Measurements from ENCODE around the gene CYFIP1. TPM values are rescaled to one million over a fixed set of nuclear protein-coding genes. Genes with fewer than 3 reads are reported as not detected.
A peak's percentile ranks its signal among the peaks of the same experiment; 100 is the strongest.

CYFIP1 gene
- total and polyA plus RNA-seq, 10 of the 15 experiments (the other 5 are each of a cell fraction or from before 2014, with no cell fraction given), result 3.5 to 46.2 (median 28.3) TPM

- FAIRE-seq (peak; percentile 70), ATAC-seq (peak; percentile 91), DNase-seq (ENCODE audit: low read depth, low spot score) (peak; percentile 90)
- H3K9ac ChIP-seq (ENCODE audit: control insufficient read depth, insufficient read depth, low read length), result peak within 1 kb of the TSS; percentile 96
- peak within 1 kb of the TSS; percentile 81 for H2AFZ ChIP-seq (ENCODE audit: control insufficient read depth, low read depth, low read length)
- no peaks in the 10 kb centered on the region for H3K9me3 ChIP-seq (replicated peaks; ENCODE audit: control insufficient read depth, insufficient read depth, low read length)
- BruUV-seq (replicated peaks), result no TSS peak
- H3K27ac ChIP-seq (ENCODE audit: control insufficient read depth, insufficient read depth), result peak within 1 kb of the TSS; percentile 88
- peak within 1 kb of the TSS; percentile 90 for H3K4me3 ChIP-seq
- peaks cover 45% of the 10 kb centered on the region for H3K79me2 ChIP-seq (ENCODE audit: control insufficient read depth, insufficient read depth, low read length)
- in situ Hi-C loops (cut with MboI) (no loop called here), intact Hi-C loops (cut with micrococcal nuclease; ENCODE audit: unreplicated experiment) (loop anchor here (2.0 kb wide), 2 partner anchors 28 to 42 kb away; no protein-coding TSS in a partner anchor)
- H4K20me1 ChIP-seq (ENCODE audit: control insufficient read depth, insufficient read depth), result peaks cover 1% of the 10 kb centered on the region
- ChIA-PET CTCF (interaction anchor here (2.3 kb wide), 1 partner anchor 42 kb away, joined by 9 read pairs; no protein-coding TSS in a partner anchor), SMC1A (ENCODE audit: uncharacterized antibody, unreplicated experiment) (interaction anchor here (0.9 to 2.6 kb wide), 7 partner anchors 11 to 201 kb away, joined by 3 to 16 read pairs (median 3); partner anchors contain the start of genes NIPA1 and TUBGCP5), RAD21 (ENCODE audit: unreplicated experiment) (interaction anchor here (1.7 kb wide), 1 partner anchor 42 kb away, joined by 9 read pairs; no protein-coding TSS in a partner anchor), POLR2A (interaction anchor here (0.5 to 1.4 kb wide), 4 partner anchors 32 to 242 kb away, joined by 3 to 6 read pairs (median 4); no protein-coding TSS in a partner anchor)
- H3K4me2 ChIP-seq (ENCODE audit: control insufficient read depth, insufficient read depth), result peak within 1 kb of the TSS; percentile 46
- H3K27me3 ChIP-seq (replicated peaks in 1 of 2; ENCODE audit: control insufficient read depth in 2 of 2, insufficient read depth in 2 of 2, low read length in 1 of 2), result no peaks in the 10 kb centered on the region
- H3K36me3 ChIP-seq (ENCODE audit: control insufficient read depth in 2 of 2, insufficient read depth in 2 of 2, low read length in 1 of 2), result peaks cover 1 to 10% of the 10 kb centered on the region in 2 experiments
- WGBS (ENCODE audit: insufficient coverage, insufficient replicate concordance, low lambda C conversion rate, missing lambda C conversion rate), result 2% methylated on average over 63 of the region's 83 CpGs
- H3K4me1 ChIP-seq (ENCODE audit: control insufficient read depth, insufficient read depth, low read length), result peaks cover 9% of the 10 kb centered on the region
- TF ChIP-seq POLR2AphosphoS2 (IDR thresholded peaks at IDR 0.05; ENCODE audit: low read depth, low read length), result peak; percentile 53; the same call in 1 of the 2 replicates
- peak; percentile 18; the same call in 1 of the 2 replicates for TF ChIP-seq EED (IDR thresholded peaks at IDR 0.05; ENCODE audit: low read depth)
- TF ChIP-seq YY1 (IDR thresholded peaks at IDR 0.05; ENCODE audit: low read depth, low read length), result peak; percentile 66
- peak; percentile 98 for TF ChIP-seq CREM (IDR thresholded peaks at IDR 0.05; ENCODE audit: low read depth)
- TF ChIP-seq IKZF2 (IDR thresholded peaks at IDR 0.05), result peak; percentile 60 to 68
- TF ChIP-seq YBX1 (IDR thresholded peaks at IDR 0.05), result no peak
- peak; percentile 54; the same call in 1 of the 2 replicates for TF ChIP-seq RELB (IDR thresholded peaks at IDR 0.05; ENCODE audit: low read depth)
- no peak for TF ChIP-seq SMAD1 (IDR thresholded peaks at IDR 0.05; ENCODE audit: low read depth, partially characterized antibody)
- TF ChIP-seq ZNF217 (IDR thresholded peaks at IDR 0.05), result no peak
- no peak; the same call in 1 of the 2 replicates for TF ChIP-seq BACH1 (IDR thresholded peaks at IDR 0.05; ENCODE audit: borderline replicate concordance)
- peak; percentile 74; the same call in 1 of the 2 replicates for TF ChIP-seq TAF1 (IDR thresholded peaks at IDR 0.05; ENCODE audit: borderline replicate concordance, low read depth, low read length)
- TF ChIP-seq ZBTB33 (IDR thresholded peaks at IDR 0.05), result no peak
- peak in 1 of 2 experiments; percentile 59; a peak in 1 of 4 replicates for TF ChIP-seq CEBPB (IDR thresholded peaks at IDR 0.05; ENCODE audit: borderline replicate concordance in 1 of 2, low read depth in 2 of 2, low read length in 2 of 2)
- peak; percentile 87 for TF ChIP-seq NRF1 (conservative IDR thresholded peaks at IDR 0.05; ENCODE audit: low read depth, low read length)
- peak; percentile 42; the same call in 1 of the 2 replicates for TF ChIP-seq DPF2 (IDR thresholded peaks at IDR 0.05)
- TF ChIP-seq, protein P1, sequence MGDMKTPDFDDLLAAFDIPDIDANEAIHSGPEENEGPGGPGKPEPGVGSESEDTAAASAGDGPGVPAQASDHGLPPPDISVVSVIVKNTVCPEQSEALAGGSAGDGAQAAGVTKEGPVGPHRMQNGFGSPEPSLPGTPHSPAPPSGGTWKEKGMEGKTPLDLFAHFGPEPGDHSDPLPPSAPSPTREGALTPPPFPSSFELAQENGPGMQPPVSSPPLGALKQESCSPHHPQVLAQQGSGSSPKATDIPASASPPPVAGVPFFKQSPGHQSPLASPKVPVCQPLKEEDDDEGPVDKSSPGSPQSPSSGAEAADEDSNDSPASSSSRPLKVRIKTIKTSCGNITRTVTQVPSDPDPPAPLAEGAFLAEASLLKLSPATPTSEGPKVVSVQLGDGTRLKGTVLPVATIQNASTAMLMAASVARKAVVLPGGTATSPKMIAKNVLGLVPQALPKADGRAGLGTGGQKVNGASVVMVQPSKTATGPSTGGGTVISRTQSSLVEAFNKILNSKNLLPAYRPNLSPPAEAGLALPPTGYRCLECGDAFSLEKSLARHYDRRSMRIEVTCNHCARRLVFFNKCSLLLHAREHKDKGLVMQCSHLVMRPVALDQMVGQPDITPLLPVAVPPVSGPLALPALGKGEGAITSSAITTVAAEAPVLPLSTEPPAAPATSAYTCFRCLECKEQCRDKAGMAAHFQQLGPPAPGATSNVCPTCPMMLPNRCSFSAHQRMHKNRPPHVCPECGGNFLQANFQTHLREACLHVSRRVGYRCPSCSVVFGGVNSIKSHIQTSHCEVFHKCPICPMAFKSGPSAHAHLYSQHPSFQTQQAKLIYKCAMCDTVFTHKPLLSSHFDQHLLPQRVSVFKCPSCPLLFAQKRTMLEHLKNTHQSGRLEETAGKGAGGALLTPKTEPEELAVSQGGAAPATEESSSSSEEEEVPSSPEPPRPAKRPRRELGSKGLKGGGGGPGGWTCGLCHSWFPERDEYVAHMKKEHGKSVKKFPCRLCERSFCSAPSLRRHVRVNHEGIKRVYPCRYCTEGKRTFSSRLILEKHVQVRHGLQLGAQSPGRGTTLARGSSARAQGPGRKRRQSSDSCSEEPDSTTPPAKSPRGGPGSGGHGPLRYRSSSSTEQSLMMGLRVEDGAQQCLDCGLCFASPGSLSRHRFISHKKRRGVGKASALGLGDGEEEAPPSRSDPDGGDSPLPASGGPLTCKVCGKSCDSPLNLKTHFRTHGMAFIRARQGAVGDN (IDR thresholded peaks at IDR 0.05), result peak; percentile 48; the same call in 1 of the 2 replicates
Observed at GRCh38 chr15:22838292-22839042, 141.7 kb downstream of the CYFIP1 start, which contains the start of gene NIPA2. Gene NIPA2, plus strand, starts transcription at chr15:22838666. Its CDS starts 13,066 bp downstream, at chr15:22851732.

Data from GM12878 (cell line).